NB4 (cell line): Measurements from ENCODE around the gene SCMH1.
"Not testable (repeated sequence)": the region's sequence is repeated elsewhere in the genome, so short reads cannot be mapped to it uniquely, and the experiment has no call there.

Experiments used
- CTCF ChIP-seq: IDR thresholded peaks from one replicate; pipeline ENCODE4 v1.5.1; 2012; ENCODE audit warnings: low read depth, low read length
- MAX ChIP-seq: IDR thresholded peaks from 2 replicates; pipeline ENCODE4 v1.6.1; 2011; ENCODE audit warnings: low read depth, low read length
- MYC ChIP-seq: IDR thresholded peaks from 2 replicates; pipeline ENCODE4 v1.6.1; 2011; ENCODE audit warnings: low read depth, low read length
- POLR2A ChIP-seq: IDR thresholded peaks from 2 replicates; pipeline ENCODE4 v1.6.1; 2011; ENCODE audit warnings: mild to moderate bottlenecking; ENCODE audit not compliant: insufficient read length; ENCODE audit errors: extremely low read depth

DNA sequence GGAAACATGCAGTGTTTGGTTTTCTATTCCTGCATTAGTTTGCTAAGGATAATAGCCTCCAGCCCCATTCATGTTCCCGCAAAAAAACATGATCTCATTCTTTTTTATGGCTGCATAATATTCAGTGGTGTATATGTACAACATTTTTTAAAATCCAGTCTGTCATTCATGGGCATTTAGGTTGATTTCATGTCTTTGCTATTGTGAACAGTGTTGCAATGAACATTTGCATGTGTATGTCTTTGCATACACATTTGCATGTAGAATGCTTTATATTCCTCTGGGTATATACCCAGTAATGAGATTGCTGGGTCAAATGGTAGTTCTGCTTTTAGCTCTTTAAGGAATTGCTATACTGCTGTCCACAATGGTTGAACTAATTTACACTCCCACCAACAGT lies 9.0 kb upstream of the SCMH1 start:
- not testable (repeated sequence) for TF ChIP-seq MYC, CTCF, POLR2A, MAX
